H7 (cell line): Measurements from ENCODE around the gene RIPPLY2. TPM values are rescaled to one million over a fixed set of nuclear protein-coding genes. Genes with fewer than 3 reads are reported as not detected.
"Not testable (repeated sequence)": the region's sequence is repeated elsewhere in the genome, so short reads cannot be mapped to it uniquely, and the experiment has no call there.

ENCODE experiments used
- DNase-seq: peaks from one replicate; pipeline ENCODE4 v3.0.0; 2012
- H3K27me3 ChIP-seq: 2 replicates; pipeline ENCODE4 v1.6.0; 2011; ENCODE audit warnings: mild to moderate bottlenecking, low read length; ENCODE audit not compliant: control insufficient read depth, insufficient read depth
- H3K36me3 ChIP-seq: replicated peaks from 2 replicates; pipeline ENCODE4 v1.5.1; 2011; ENCODE audit warnings: low read length; ENCODE audit not compliant: control insufficient read depth, insufficient read depth
- H3K4me3 ChIP-seq: 2 replicates; pipeline ENCODE4 v1.5.1; 2011; ENCODE audit warnings: low read depth, mild to moderate bottlenecking, control low read depth, low read length, moderate library complexity; ENCODE audit not compliant: insufficient read depth
- total RNA-seq: library from RNA; depleted of rRNA; stranded (reverse); fragments of >200 nt; shearing (Covaris generic); gene quantifications from 2 replicates; pipeline ENCODE4 v1.2.3, GENCODE V29; 2014

The RIPPLY2 gene
- total RNA-seq, 1 experiment from 2014 or later = 0.90 TPM

DNA sequence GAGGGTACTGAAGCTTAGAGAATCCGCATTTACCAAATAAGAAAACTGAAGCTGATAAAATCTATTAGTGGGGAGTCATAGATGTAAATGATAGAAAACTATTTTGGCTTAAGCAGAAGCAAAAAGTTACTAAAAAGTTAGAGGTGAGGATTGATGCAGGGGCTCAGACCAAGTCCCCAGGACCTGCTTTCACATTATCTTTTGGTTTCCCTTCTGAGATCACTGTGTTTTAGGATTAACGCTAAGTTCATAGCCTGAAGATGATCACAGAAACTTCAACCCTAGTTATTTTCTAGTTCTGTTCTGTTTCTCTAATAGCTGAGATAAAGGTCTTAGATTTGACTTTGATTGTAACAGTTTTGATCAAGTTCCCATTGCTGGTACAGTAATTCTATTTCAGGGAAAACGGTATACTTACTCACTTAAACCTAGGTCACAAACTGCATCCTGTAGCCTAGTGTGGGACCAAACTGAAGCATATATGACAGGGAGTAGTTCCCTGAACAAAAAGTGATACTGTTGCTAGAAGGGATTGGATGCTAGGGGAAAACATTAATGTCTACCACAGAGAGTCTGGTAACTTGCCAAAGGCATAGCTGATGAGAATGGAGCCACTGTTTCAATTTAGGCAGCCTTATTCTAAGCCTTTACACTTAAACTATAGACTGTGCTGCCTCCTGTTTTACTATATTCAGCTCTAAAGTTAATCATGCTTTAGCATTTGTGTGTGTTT is 19.4 kb downstream of the RIPPLY2 start:
- Histone ChIP-seq H3K27me3 (no peaks in the 10 kb centered on the region), H3K4me3 (no peak overlapping the region), H3K36me3 (peaks cover 2% of the 10 kb centered on the region)
- no peak for DNase-seq

DNA sequence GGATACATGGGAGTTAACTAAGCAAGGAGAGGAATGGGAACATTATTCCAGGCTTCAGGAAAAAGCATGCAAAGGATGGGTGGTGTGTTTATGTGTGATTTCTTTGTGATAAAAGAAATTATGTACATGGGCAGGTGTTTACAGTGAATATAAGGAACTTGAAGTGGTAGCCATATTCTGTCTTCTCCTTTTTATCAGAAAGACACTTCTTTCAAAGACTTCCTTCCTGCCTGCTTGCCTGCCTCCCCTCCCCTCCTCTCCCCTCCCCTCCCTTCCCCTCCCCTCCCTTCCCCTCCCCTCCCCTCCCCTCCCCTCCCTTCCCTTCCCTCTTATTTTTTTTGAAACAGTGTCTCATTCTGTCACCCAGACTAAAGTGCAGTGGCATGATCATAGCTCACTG is 20.7 kb downstream of the RIPPLY2 start:
- no peak for DNase-seq
- Histone ChIP-seq H3K36me3 (no peaks in the 10 kb centered on the region), H3K4me3 (no peak overlapping the region), H3K27me3 (no peaks in the 10 kb centered on the region)

DNA sequence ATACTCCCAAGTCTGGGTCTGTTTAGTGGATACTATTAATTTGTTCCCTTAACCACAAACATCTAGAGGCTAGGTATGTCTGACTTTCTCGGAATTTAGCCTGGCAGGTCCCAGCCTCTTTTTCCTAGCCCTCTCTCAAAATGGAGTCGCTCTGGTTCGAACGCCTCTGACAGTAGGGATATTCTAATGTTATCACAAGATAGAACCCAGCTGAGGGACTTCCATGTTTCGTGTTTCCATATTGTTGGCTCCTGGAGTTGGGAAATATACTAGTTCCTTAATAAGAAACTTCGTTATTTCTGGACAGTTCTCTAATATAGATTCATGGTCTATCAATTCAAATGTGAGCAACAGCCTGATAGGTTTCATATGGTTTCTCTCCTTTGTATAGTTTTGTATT is 22.7 kb downstream of the RIPPLY2 start:
- no peak for DNase-seq
- Histone ChIP-seq H3K4me3 (no peak overlapping the region), H3K36me3 (no peaks in the 10 kb centered on the region), H3K27me3 (no peaks in the 10 kb centered on the region)

DNA sequence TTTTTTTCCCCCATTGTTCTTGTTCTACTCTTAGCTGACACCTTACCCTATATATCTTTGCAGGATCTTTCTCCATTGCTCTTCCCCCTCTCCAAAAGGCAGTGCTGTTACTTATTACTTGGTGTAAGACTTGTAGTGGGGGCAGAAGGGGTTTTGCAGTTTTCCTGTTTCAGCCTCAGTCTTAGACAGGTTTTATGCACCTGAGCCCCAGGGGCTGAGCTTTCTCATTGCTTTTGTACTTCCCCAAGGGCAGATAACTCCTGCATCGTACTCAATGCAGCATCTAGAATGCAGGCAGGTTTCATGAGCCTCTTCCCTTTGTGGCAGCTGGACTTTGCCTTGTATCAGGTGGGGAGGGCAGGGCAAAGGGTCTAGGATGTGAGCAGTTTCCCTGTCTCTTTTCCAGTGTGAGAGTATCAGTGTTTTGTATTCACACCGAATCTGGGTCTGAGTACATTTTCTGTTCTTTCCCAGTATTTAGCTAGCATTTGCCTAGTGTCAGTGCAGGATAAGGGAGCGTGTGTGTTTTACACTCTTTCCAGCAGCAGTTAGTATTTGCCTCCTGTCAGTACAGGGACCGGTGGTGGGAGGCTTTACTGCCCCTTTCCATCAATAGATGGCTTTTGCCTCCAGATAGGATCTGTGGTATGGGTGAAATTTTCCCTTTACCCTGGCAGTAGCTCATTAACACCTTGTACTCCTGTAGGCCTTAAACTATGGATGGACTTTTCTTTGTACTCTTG is 25.9 kb downstream of the RIPPLY2 start:
- no peaks in the 10 kb centered on the region for H3K36me3 ChIP-seq
- no peak for DNase-seq

DNA sequence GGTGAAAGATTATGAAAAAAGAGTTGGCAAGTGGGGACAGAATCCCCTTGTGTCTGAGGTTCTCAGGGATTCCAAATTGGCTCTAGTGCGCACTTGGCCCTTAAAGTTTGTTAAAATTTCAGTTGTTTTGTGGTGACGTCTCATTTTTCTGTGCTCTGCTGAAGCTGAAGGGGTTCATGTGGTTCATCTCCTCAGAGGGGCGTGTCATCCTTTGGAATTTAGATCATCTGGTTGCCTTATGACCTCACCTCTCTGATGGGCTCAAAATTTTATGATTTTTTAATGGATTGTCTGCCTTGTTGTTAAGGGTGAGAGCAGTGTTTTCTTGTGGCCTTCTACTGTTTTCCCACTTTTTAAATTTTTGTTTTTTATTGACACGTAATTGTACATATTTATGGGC is 26.6 kb downstream of the RIPPLY2 start:
- no peaks in the 10 kb centered on the region for H3K36me3 ChIP-seq
- no peaks in the 10 kb centered on the region for H3K27me3 ChIP-seq
- no peak overlapping the region for H3K4me3 ChIP-seq
- no peak for DNase-seq

More for the DNA sequence above, 25.9 kb downstream of the RIPPLY2 start:
- H3K27me3 ChIP-seq = no peaks in the 10 kb centered on the region
- no peak overlapping the region for H3K4me3 ChIP-seq

DNA sequence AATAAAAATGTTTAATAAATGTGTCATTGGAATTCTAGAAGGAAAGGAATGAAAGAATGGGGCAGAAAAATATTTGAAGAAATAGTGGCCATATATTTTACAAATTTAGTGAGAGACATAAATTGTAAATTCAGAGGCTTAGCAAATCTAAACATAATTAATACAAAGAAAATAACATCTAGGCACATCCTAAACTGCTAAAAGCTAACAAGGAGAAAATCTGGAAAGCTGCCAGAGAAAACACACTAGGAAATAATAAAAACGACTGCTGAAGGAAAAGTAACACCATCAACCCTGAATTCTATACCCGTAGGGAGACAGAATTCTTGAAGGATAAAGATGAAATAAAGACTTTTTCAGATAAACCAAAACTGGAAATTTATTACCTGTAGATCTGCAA is 30.1 kb downstream of the RIPPLY2 start:
- Histone ChIP-seq H3K27me3 (no peaks in the 10 kb centered on the region), H3K36me3 (no peaks in the 10 kb centered on the region), H3K4me3 (no peak overlapping the region)
- no peak for DNase-seq

DNA sequence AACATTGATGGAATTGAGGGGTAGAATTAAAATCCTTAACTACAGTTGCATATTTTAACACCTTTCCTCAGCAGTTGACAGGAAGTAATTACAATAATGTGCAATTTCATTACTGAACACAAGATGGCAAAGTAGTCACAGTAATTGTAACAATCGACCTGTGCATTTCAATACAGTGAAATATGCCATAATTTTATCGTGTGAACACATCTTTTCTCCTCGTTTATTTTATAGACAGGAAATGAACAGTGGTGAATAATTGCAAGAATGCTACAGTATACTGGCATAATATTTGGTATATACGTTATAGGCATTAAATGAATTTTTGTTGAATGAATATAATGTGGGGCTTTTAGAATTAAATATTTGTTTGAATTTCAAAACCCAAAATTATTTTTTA is 31.4 kb downstream of the RIPPLY2 start:
- Histone ChIP-seq H3K27me3 (no peaks in the 10 kb centered on the region), H3K36me3 (no peaks in the 10 kb centered on the region), H3K4me3 (no peak overlapping the region)
- peak; percentile 24 for DNase-seq

DNA sequence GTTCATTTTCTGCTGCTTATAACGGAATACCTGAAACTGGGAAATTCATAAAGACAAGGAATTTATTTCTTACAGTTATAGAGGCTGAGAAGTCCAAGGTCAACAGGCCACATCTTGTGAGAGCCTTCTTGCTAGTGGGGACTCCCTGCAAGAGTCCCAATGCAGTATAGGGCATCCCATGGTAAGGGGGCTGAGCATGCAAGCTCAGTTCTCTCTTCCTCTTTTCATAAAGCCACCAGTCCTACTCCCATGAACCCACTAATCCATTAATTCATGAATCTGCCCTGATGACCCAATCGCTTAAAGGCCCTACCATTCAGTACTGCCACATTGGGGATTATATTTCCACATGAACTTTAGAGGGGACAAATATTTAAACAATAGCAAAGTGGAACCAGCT is 32.8 kb downstream of the RIPPLY2 start:
- Histone ChIP-seq H3K36me3 (no peaks in the 10 kb centered on the region), H3K27me3 (no peaks in the 10 kb centered on the region), H3K4me3 (no peak overlapping the region)
- DNase-seq = no peak

DNA sequence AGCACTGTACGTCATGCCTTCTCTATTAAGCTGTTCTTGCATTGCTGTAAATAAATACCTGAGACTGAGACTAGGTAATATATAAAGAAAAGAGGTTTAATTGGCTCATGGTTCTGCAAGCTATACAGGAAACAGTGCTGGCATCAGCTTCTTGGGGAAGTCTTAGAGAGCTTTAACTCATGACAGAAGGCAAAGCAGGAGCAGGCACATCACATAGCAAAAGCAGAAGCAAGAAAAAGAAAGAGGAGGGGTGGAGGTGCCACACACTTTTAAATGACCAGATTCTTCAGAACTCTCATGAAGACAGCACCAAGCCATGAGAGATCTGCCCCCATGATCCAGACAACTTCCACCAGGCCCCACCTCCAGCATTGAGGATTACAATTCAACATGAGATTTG is 36.5 kb downstream of the RIPPLY2 start:
- Histone ChIP-seq H3K4me3 (no peak overlapping the region), H3K27me3 (no peaks in the 10 kb centered on the region), H3K36me3 (no peaks in the 10 kb centered on the region)
- DNase-seq = no peak

DNA sequence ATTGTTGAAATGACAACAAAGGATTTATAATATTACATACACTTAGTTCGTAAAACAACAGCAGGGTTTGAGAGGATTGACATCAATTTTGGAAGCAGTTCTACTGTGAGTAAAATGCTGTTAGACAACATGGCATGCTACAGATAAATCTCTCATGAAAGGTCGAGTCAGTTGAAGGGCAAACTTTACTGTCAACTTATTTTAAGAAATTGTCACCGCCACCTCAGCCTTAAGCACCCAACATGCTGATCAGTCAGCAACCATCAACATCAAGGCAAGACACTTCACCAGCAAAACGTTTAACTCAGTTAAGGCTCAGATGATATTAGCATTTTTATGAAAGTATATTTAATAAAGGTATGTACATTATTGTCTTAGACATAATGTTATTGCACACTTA is 37.4 kb downstream of the RIPPLY2 start:
- DNase-seq = no peak
- Histone ChIP-seq H3K4me3 (no peak overlapping the region), H3K27me3 (no peaks in the 10 kb centered on the region), H3K36me3 (no peaks in the 10 kb centered on the region)

DNA sequence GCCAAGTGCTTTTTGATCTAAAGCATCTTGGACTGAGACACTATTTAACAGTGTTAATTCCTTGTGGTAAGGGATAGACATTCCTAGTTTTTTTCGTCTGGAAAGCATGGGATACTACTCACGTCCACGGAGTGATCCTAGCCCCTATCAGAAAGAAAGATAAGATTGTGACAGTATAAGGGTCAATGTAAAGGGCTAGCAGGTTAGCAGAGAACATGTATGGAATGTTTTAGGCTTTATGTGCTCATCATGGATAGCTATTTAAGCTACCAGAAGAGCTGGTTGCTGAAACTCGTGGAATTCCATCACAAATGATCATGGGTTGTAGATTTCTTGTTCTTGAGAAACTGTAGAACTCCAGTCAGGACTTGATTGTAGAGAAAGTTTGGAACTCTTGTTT is 38.4 kb downstream of the RIPPLY2 start:
- H3K36me3 ChIP-seq = no peaks in the 10 kb centered on the region
- no peak overlapping the region for H3K4me3 ChIP-seq
- no peaks in the 10 kb centered on the region for H3K27me3 ChIP-seq
- no peak for DNase-seq

DNA sequence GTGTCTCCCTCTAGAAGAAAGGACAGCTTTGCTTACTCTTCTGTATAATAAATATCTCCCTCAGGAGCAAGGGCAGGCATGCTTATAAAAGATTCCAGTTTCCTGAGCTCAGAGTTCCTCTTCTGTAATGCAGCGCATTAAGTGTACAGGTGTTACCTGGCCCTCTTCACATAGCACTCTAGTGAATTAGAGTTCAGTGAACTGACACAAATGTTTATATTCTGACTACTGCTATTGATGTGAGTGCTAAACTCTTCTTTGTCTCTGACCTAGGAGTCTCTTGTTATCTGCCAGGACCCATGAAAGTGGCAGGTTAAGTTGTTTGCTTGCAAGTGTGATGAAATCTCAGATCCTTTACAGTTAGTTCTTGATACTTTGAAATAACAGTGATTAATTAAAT is 39.9 kb downstream of the RIPPLY2 start:
- no peaks in the 10 kb centered on the region for H3K36me3 ChIP-seq
- no peak for DNase-seq

DNA sequence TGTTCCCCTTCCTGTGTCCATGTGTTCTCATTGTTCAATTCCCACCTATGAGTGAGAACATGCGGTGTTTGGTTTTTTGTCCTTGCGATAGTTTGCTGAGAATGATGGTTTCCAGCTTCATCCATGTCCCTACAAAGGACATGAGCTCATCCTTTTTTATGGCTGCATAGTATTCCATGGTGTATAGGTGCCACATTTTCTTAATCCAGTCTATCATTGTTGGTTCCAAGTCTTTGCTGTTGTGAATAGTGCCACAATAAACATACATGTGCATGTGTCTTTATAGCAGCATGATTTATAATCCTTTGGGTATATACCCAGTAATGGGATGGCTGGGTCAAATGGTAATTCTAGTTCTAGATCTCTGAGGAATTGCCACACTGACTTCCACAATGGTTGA is 43.9 kb downstream of the RIPPLY2 start:
- H3K27me3 ChIP-seq, H3K36me3 ChIP-seq, H3K4me3 ChIP-seq, DNase-seq: not testable (repeated sequence)

More for the DNA sequence above, 39.9 kb downstream of the RIPPLY2 start:
- H3K4me3 ChIP-seq = no peak overlapping the region
- no peaks in the 10 kb centered on the region for H3K27me3 ChIP-seq

DNA sequence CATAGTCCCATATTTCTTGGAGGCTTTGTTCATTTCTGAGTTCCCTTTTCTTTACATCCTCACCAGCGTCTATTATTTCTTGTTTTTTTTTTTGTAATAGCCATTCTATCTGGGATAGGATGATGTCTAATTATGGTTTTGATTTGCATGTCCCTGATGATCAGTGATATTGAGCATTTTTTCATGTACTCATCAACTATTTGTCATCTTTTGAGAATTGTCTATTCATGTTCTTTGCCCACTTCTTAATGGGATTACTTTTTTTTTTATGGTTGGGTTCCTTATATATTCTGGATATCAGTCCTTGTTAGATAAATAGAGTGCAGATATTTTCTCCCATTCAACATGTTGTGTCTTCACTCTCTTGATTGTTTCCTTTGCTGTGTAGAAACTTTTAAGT is 48.5 kb downstream of the RIPPLY2 start:
- no peak for DNase-seq
- H3K27me3 ChIP-seq = no peaks in the 10 kb centered on the region
- H3K36me3 ChIP-seq = no peaks in the 10 kb centered on the region
- no peak overlapping the region for H3K4me3 ChIP-seq

DNA sequence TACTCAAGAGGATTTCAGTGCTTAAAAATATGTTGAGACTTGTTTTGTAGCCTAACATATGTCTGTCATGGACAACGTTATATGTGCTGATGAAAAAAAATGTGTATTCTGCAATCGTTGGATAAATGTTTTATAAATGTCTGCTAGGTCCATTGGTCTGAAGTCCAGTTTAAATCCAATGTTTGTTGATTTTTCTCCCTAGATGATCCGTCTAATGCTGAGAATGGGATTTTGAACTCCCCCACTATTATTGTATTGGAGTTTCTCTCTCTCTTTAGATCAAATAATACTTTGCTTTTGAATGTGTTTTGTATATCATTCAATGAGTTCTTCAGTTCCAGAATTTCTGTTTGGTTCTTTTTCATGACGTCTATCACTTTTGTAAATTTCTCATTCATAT is 51.2 kb downstream of the RIPPLY2 start:
- no peaks in the 10 kb centered on the region for H3K27me3 ChIP-seq
- no peaks in the 10 kb centered on the region for H3K36me3 ChIP-seq
- DNase-seq = no peak
- H3K4me3 ChIP-seq = no peak overlapping the region
